ENCODE data around the gene NR3C2.
"Not testable (repeated sequence)": the region's sequence is repeated elsewhere in the genome, so short reads cannot be mapped to it uniquely, and the experiment has no call there.

Gene NR3C2

DNA sequence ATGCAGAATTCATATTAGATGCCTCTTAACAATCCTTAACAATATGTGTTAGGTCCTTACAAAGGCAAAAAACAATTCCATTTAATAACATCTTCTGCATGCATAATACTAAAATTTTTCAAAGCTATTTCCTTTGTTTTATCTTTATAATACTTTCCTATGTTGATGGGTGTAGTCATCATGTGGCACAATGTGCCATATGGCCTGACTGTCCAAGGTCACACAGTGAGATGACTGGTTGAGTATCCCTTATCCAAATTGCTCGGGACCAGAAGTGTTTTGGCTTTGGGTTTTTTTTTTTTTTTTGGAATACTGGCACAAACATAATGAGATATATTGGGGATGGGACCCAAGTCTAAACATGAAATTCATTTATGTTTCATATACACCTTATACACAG, 77.7 kb downstream of the NR3C2 start:
- no peak for DNase-seq

DNA sequence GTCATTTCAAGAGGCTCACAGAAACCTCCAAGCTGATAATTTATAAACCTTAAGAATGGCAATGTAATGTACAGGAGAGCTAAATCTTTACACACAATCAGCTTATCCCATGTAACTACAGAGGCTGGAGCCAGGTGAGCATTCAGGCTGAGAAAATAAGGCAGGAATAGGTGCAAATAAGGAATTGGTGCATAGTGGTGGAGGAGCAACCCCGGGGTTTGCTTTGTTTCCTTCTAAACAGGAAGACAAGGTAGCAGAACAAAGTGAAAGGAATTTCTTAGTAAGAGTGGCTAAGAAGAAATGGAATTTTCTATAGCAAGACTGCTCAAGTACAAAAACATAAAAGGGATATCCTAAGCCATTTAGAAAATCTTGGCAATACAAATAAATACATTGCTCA, 82.4 kb downstream of the NR3C2 start:
- no peak for DNase-seq

DNA sequence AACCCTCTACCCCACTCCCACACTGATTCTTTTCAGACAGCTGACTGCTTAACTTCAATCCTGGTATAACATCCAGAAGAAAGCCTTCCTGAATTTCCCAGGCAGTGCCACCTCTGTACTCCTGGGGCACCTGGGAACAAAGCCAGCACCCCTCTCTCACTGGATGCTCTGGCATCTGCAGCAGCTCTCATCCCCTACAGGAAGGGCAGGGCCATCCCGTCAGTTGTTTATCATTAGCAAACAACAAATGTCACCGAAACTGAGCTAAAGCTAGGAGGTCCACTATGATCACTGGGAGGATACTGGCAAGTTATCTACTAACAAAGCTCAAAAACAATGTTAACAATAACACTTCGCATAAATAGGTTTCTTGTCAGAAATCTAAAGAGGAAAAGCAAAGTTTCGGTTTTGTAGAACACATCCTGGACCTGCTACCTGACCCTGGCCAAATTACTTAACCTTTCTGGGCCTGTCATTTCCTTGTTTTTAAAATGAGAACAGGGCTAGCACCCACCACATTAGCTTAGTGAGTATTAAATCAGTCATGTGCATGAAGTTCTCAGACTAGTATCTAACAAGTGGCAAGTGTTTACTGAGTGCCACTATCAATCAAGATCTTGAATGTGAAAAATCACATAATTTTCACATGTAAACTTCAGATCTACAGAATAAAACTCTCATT, 86.6 kb downstream of the NR3C2 start:
- no peak for DNase-seq

DNA sequence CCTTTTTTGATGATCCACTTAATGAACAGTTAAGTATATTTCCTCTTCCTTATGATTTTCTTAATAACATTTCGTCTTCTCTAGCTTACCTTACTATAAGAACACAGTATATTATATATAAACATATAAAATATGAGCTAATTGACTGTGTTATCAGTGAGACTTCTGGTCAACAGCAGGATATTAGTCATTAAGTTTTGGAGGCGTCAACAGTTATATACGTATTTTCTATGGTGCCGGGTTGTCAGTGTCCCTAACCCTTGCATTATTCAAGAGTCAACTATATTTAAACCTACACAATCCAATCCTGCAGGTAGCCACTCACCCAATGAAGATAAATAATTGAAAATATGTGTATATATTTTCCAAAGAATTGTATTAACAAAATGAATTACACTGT, 88.0 kb downstream of the NR3C2 start:
- DNase-seq = no peak

DNA sequence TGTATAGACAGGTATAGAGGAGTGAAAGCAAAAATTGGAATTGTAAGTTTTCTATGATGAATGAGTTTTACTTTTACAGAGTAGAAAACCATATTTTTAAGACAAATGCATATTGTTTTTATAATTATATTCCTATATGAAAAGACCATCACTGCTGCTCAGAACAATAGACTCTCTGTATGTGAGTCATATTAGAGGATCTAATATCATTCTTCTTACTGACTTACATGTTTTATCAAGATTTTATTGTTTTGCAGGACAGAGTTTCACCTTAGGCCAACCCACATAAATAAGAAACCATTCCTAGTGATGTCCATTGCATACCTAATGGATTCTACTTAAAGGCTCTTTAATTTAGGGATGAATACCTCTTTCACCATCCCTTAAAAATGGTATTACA, 88.6 kb downstream of the NR3C2 start:
- no peak for DNase-seq

DNA sequence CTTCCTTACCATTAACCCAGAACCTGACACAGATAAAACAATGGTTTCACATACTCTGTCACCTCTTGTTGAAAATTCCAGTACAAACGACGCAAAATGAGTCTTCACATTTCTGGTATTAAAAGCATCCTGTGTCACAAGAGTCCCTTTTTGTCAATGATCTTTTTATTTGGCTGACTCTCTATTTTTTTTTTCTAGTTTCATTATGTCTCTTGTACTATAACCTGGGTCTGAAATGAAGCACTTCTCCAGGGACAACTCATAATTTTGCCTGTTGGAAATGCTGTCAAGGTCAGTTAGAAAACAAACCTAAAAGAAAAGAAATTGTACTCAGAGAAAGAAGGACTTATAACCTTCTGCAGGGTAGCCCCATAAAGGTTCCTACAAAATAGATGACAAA, 93.1 kb downstream of the NR3C2 start:
- no peak for DNase-seq

DNA sequence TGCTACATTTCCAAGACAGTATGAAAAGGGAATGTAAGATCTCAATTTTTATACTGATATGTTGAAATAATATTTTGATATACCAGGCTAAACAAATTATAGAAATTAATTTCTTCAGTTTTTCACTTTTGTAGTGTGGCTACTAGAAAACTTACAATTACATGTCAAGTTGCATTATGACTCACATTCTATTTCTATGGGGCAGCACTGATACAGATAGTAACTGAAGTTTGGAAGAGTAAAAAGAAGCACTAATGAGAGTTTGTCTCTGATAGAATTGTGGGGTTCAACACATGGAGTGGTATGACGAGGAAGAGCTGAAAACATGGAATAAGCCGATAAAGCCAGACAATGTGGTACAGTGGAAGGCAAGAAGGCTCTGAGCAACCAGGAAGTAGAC, 95.6 kb downstream of the NR3C2 start:
- DNase-seq = no peak

DNA sequence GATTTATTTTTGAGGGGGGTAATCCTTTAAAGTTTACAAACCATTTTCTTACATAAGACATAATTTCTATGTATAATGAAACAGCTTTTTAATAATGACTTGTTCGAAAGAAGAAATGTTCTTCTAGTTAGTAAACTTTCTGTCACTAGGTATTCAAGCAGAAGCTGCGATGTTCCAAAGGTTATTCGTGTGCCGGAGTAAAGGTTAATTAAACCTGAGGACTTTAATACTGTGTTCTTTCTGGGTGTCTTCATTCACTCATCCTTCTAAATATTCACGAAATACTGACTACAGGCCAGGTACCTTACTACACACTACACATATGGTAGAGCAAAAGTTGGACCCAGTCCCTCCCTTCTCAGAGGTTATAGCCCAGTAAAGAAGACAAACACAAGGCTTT, 96.7 kb downstream of the NR3C2 start:
- no peak for DNase-seq

DNA sequence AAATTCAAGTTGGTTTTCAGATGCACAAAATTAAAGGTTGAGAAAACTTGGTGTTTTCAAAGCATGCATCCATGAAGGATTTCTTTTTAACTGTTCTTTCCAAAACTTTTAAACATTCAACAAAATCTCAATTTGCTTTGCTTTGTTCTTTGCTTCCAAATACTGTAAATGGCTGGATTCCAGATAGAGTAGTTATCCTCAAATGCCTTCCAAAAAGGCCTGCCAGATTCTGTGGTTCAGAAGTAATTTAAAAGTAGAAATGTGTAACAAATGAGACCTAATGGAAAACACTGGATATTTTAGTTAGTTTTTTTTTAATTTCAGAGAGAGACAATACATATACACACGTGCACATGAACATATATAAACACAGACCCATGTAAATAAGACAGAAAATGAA, 97.3 kb downstream of the NR3C2 start:
- no peak for DNase-seq

DNA sequence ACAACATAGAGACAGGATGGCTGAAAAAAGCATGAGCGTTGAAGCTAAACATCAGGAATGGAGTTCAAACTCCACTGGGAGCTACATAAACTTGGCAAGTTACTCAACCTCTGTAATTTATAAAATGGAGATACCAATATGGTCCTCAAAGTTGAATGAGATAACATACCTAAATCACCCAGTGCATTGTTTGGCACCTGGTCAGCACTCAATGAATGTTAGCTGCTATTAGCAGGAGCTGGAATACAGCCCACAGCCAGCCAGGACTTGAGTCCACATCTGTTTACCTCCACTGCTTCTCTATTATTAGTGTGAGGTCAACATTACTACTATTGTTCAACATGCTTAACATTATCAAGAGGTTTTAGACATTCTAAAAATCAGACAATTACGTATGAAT, 97.9 kb downstream of the NR3C2 start:
- no peak for DNase-seq

DNA sequence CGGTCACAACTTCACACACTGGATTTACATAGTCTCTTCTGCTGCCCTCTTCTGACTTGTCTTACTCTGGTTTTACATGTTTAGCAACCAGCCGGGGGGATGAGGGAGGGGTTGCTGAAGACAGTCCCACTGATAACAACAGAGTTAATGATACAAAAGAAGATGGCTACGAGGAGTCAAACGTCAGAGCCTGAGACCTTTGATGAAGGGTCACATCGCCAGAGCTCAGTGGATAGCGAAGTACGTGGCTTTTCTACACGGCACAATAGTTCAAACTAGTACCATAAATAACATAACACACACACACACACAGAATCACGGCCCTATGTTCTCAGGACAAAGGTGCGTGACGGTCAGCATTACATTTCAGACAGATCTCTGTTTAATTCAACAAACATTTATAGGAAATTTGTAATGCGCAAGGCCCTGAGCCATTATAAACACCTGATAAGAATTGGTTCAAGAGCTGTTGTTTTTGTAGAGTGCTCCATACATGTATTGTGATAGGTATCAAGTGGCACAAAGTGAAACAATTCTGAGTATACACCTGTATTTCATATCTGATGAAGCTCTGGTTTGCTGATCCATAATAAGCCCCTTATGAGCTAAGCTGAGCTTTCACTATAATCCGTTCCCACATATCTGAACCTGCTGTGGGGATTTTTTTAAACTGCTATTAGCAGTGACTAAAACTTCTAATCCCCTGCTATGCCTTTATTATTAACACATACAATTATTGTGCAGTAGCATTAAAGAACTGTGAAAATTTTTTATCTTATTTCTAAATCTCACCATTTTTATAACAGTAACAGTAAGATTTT, 100.0 kb downstream of the NR3C2 start:
- no peak for DNase-seq

DNA sequence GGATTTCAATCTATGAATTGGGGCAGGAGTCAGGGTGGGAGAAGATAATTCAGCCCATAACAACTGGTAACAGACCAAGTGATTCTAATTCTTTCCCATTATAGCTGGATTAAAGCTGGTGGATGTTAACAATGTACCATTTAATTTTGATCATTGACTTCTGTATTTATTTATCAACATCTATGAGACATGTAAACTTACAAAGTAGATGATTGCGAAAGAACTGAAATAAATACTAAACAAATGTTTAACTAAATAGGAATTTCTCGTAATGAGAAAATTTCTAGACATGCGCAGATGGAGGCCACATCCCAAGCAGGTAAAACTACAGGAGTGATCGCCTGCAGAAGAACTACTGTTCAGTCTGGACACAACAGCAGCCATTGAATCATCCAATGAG, 107.1 kb downstream of the NR3C2 start:
- DNase-seq = no peak

DNA sequence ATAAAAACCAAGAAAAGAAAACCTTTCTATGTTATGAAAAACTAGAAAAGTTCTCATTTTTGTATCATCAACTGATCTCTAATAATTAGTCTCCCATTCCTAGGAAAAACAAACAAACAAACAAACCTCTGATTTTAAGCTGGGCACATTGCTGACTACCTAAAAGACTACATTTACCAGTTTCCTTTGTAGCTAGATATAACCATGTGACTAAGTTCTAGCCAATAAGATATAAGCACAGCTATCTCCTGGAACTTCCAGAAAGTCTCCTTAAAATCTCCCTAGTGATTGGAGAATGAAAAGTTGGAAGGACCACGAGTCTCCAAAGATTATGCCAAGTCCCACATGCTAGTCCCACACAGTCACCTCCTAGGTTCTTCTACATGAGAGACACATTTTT, 108.9 kb downstream of the NR3C2 start:
- DNase-seq = no peak

DNA sequence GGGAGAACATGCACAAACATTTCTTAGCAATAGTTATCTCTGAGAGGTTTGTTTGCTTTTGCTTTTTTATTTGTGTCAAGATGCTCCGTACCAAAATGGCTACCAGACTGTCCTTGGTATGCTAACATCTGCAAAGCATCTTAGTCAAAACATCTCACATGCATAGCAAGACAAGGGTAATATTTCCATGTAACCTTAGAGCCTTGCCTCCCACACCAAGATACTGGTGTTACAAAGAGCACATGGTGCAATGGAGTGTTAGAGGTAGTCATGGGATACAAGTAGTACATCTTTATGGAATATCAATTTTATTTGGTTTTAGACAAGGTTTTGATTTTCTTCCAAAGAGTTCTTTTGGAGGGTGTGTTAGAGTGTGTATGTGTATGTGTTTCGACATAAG, 109.7 kb downstream of the NR3C2 start:
- DNase-seq = no peak

DNA sequence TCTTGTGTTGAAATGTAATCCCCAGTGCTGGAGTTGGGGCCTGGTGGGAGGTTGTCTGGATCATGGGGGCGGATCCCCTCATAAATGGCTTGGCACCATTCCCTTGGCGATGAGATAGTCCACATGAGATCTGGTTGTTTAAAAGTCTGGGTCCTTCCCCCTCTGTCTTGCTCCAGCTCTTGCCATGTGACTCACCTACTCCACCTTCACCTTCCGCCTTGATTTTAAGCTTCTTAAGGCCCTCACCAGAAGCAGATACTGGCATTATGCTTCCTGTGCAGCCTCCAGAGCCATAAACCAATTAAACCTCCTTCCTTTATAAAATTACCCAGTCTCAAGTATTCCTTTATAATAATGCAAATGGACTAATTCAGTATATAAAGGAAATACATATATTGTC, 111.5 kb downstream of the NR3C2 start:
- DNase-seq = no peak

DNA sequence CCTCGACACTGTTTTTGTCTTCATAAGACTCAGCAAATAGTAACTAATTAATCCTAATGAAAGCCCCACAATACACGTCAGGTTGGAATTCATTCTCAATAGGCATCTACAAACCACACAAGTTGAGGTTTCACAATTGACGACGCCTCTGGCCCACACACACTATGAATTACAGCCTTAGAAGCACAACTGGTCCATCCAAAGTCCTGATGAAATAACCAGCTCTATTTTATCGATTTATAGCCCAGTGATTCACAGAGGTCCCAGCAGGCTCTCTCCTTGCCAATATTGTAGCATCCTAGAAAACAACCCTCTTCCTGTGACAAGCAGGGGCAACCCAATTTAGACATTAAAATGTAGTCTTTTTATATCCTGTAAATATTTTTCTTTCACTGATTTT, 112.1 kb downstream of the NR3C2 start:
- no peak for DNase-seq

DNA sequence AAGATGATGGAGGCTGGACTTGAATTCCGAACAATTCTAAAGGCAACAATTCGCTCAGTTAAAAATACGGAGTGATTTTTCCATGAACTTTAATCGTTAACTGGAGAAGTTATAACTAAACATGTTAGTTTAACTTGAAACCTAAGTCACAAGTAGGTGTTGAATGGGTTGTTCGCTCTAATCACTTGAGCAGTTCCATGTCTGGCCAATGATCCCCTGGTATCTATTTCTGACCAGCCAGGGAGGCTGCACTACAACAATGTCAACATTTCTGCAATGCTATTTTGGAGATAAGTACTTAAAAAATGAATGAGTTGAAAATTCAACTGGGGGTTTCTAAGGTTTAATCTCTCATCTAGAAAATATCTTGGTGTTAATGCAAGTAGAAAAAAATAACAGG, 112.5 kb downstream of the NR3C2 start:
- DNase-seq = no peak

DNA sequence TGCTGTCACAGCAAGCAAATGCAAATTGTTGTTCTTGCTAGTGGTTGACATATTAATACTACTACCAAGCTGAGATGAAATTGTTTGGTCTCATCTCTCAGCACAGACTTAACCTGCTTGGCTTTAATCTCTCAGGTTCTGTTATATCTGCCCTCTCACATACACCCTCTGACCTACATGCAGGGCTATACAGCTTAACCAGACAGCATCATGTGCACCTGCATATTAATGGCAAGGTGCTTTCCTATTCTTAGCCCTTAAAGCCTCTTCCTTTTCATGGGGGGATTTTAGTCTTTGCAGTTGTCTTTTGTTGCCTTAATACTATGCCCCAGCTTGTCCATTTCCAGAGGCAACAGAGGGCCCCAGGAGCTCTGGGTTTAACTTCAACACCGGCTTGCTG, 114.5 kb downstream of the NR3C2 start:
- no peak for DNase-seq

DNA sequence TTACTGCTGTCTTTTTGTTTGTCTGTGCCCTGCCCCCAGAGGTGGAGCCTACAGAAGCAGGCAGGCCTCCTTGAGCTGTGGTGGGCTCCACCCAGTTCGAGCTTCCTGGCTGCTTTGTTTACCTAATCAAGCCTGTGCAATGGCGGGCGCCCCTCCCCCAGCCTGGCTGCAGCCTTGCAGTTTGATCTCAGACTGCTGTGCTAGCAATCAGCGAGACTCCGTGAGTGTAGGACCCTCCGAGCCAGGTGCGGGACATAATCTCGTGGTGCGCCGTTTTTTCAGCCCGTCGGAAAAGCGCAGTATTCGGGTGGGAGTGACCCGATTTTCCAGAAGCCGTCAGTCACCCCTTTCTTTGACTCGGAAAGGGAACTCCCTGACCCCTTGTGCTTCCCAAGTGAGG, 118.9 kb downstream of the NR3C2 start:
- not testable (repeated sequence) for DNase-seq

DNA sequence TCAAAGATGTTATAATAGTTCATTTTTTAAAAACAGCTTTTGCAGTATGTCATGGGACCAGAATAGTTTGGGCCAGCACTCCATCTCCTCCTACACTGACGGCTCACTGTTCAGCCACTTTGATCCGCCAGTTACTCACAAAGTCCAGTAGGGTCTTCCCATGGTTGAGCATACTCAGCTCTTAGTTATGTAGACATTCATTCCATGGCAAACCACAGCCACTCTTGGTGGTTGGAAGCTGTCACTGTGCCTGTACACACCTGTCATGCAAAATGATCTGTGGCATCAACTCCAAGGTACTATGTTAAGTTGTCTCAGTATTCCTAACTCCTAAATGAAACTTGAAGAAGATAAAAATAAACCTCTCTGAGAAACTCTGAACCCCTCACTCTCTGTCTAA, 127.2 kb downstream of the NR3C2 start:
- DNase-seq = no peak

DNA sequence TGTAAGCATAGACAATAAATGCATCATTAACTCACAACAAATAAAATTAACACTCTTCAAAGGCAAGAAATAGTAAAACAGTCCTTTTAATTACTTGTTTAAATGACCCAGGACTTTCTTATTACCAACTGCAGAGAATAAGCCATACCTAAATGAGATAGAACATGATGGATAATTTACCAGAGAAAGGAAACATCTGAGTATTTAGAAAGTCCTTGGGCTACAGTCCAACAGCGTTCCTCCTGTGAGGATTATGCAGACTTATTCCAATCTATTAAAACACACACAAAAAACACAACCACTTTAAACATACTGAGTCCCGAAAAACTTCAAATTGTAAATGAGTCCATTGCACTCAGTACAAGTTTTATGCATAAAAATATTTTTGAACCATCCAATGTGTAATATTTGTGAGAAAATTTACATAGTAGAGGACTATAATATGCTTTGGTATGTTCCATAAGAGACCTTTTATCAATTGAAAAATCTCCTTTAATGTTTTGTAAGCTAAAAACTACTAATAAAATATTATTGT, 129.2 kb downstream of the NR3C2 start:
- DNase-seq = no peak

DNA sequence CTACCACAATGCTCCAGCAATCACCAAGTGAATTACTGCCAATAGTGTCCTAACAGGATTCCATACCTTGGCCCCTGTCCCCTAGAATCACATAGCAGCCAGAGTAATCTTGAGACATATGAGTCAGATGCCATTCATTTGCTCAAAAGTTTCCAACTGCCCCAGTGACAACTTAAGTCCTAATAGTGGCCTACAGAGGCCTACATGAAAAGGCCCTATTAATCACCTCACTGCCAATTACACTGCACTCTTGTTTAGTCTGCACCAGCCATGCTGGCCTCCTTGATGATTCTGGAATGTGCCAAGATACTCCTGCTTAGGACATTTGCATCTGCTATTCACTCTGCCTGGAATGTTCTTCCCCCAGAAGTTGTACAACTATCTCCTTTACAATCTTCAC, 130.7 kb downstream of the NR3C2 start:
- no peak for DNase-seq

DNA sequence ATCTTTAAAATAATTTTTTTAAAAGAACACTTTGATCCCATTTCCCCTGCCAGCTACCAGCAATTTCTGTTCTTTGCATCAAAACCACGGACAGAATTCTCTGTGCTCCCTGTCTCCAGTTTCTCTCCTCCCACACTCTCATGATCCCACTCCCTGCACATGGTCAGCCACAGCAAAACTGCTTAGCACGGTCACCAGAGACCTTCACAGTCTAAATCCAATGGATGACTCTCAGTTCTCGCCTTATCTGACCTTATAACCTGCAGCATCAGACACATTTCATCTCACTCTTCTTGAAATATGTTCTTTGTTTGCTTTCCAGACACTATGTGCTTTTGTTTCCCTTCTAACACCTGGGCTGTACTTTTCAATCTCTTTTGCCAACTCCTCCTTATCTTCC, 131.5 kb downstream of the NR3C2 start:
- no peak for DNase-seq

DNA sequence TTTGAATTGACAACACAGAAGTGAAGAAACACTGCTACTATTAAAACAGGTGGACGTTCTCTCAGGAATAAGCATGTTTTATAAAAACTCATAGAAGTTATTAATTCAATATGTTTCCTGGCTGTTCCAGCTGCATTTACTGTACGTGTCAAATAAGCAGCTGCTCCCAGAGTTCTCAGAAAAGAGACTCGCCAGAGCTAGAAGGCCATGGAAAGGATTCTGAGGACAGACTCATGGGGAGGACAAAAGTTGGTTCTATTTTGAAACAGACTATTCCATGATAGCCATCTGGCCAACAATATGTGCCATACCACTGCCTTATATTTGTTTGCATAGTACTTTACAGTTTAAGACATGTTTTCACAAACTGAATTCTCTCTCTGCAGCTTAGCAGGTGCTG, 136.5 kb downstream of the NR3C2 start:
- no peak for DNase-seq

DNA sequence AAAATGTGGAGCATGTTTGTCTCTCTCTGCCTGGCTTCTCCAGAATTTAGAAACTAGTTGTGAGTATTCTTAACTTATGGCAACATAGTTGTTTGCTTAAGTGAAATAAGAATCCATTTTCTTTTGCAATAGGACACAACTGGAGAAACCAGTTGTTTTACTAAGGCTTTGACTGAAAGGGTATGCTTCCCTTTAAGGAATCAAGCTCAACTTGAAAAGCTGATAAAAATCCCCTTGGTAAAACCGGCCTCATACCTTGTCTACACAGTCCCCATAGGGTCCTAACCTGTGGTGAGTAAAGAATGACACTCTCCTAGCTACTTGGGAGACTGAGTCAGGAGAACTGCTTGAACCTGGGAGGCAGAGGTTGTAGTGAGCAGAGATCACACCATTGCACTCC, 139.8 kb downstream of the NR3C2 start:
- no peak for DNase-seq

All from cortex of kidney (tissue), 1 donor.